ENCODE results near the gene AMIGO3.

- TF ChIP-seq MAX (IDR thresholded peaks at IDR 0.05) (no peak), YY1 (IDR thresholded peaks at IDR 0.05; ENCODE audit: low read depth) (no peak), NFIC (IDR thresholded peaks at IDR 0.05) (no peak), TAF1 (IDR thresholded peaks at IDR 0.05; ENCODE audit: low read depth) (no peak), ZBTB7A (IDR thresholded peaks at IDR 0.05; ENCODE audit: low read depth) (no peak), RAD21 (IDR thresholded peaks at IDR 0.05; ENCODE audit: low read depth) (no peak), EP300 (IDR thresholded peaks at IDR 0.05; ENCODE audit: borderline replicate concordance) (no peak), REST (IDR thresholded peaks at IDR 0.05; ENCODE audit: low read depth) (no peak), CREB1 (IDR thresholded peaks at IDR 0.05; ENCODE audit: low read depth) (no peak), CEBPB (IDR thresholded peaks at IDR 0.05) (no peak), USF1 (IDR thresholded peaks at IDR 0.05) (no peak)
Observed at GRCh38 chr3:49704629-49705028, 14.9 kb downstream of the AMIGO3 start.

Data from Ishikawa (cell line).